HG03469 (cell line): ENCODE measurements around the gene PSMC4.
A peak's percentile ranks its signal among the peaks of the same experiment; 100 is the strongest.

Source experiments
- ATAC-seq: cut with Tn5 transposase; IDR thresholded peaks from one replicate; pipeline ENCODE4 v1.9.1; 2021; ENCODE audit warnings: mild to moderate bottlenecking, moderate library complexity, moderate number of reproducible peaks; ENCODE audit not compliant: unreplicated experiment

PSMC4 gene

GRCh38 chr19:39987167-39987566 is 16.2 kb downstream of the PSMC4 start:
- no peak for ATAC-seq

GRCh38 chr19:39987596-39987995 is 16.6 kb downstream of the PSMC4 start:
- ATAC-seq: no peak

DNA sequence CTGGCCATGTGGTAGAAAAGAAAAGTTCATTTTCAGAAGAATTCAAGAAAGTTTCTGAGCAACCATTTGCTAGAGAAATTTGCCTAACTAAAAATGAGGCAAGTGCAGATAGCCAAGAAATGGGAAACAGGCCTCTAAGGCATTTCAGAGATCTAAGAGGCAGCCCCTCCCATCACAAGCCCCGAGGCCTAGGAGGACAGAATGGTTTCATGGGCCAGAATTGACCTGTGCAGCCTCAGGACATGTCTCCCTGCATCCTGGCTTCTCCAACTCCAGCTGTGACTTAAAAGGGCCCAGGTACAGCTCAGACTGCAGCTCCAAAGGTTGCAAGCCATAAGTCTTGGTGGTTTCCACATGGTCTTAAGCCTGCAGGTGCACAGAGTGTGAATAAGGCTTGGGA is 22.6 kb downstream of the PSMC4 start:
- no peak for ATAC-seq

DNA sequence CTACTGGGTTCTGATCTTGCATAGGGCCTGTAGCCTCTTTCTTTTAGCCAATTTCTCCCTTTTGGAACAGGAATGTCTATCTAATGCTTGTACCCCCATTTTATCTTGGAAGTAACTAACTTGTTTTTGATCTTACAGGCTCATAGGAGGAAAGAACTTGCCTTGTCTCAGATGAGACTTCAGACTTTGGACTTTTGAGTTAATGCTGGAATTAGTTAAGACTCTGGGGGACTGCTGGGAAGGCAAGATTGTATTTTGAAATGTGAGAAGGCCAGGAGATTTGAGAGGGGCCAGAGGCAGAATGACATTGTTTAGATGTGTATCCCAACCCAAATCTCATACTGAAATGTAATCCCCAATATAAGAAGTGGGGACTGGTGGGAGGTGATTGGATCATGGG is 23.4 kb downstream of the PSMC4 start:
- ATAC-seq: no peak

DNA sequence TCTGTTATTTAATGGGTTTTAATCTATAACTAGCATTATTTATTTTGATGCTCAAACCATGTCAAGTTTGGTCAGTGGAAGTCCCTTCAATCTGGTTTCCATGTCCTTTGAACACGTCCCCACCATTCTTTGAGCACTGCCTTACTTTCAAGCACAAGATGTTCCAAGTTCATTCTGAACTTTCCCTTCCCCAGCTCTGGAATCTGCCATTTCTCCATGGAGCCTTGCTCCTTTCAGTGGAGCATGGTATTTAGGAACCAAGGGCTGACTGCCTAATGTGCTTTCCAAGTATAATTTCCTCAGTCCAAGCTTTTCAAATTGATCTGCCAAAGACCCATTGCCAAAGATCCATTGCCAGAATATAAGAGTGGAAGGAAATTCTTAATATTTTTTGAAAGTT is 24.8 kb downstream of the PSMC4 start:
- ATAC-seq: no peak

DNA sequence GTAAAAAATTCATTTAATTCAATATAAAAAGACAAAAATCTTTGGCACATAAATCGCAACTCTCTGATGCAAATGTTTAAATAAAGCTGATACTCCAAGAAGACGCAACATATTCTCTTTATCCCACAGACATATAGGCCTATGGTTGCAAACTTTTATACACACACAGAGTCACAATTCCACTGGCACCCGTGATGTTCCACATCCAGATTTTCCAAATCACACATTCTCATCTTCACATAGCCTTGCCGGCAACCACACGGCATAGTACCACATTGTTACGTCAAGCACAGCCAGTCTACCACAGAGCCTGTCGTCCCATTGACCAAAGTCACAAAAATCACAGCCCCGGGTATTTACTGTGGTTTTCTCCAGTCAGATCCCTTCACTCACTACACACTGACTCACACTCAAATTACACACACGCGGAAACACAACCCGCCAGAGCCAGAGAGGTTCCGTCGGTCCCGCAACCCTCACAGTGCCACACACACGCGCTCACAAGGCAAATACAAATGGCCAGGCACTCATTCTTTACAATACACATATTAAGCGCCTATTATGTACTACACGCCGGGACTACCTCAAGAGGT is 25.3 kb downstream of the PSMC4 start:
- no peak for ATAC-seq

- ATAC-seq: peak; percentile 39
These were observed 26.1 kb downstream of the PSMC4 start, which contains the start of gene ZNF546 for GRCh38 chr19:39996811-39997637. Gene ZNF546, plus strand, starts transcription at chr19:39997060. Its CDS starts 1,267 bp downstream, at chr19:39998327.

DNA sequence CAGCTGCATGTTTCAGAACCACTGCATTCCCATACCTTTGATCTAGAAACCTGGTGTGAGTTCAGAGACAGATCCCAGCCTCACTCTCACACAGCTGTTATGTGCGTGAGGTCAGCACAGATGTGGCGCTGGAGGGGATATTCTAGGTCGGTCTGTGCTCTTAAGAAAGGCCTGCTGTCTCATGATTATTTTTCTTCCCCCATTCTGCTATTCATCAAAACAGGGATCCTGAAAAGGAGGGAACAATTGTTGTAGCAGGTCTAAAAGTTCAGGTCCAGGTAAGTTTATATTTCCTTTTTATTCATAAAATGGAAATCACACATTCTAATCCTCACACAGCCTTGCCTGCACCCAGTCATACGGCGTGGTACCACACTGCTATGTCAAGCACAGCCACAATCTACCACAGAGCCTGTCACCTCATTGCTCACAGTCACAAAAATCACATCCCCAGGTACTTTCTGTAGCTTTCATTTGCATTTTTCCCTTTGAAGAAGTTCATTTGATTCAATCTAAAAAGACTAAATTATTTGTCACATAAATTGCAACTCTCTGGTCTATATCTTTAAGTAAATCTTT is 26.8 kb downstream of the PSMC4 start:
- peak; percentile 6 for ATAC-seq

DNA sequence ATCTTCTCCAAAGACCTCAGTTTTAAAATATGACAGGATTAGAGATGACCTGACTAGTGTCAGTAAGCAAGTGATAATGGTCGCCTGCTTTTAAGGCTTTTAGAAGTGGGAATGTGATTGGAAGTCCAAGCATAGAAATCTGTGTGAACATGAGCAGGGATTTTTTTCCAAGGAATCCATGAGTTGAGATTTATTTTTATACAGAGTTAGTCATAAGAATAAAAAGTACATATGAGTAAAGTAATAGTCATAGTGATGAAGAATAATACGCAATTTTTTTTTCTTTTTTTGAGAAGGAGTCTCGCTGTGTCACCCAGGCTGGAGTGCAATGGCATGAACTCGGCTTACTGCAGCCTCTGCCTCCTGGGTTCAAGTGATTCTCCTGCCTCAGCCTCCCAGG is 27.5 kb downstream of the PSMC4 start:
- no peak for ATAC-seq

GRCh38 chr19:40005691-40006272 is 34.8 kb downstream of the PSMC4 start:
- ATAC-seq: no peak

- no peak for ATAC-seq
These were observed 35.3 kb downstream of the PSMC4 start for GRCh38 chr19:40006273-40006691.

GRCh38 chr19:40009674-40010073 is 38.7 kb downstream of the PSMC4 start:
- ATAC-seq: no peak

DNA sequence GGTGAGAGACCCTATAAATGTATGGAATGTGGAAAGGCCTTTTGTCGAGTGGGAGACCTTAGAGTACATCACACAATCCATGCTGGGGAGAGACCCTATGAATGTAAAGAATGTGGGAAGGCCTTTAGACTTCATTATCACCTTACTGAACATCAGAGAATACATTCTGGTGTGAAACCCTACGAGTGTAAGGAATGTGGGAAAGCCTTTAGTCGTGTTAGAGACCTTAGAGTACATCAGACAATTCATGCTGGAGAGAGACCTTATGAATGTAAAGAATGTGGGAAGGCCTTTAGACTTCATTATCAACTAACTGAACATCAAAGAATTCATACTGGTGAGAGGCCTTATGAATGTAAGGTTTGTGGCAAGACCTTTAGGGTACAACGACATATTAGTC is 43.0 kb downstream of the PSMC4 start:
- no peak for ATAC-seq

DNA sequence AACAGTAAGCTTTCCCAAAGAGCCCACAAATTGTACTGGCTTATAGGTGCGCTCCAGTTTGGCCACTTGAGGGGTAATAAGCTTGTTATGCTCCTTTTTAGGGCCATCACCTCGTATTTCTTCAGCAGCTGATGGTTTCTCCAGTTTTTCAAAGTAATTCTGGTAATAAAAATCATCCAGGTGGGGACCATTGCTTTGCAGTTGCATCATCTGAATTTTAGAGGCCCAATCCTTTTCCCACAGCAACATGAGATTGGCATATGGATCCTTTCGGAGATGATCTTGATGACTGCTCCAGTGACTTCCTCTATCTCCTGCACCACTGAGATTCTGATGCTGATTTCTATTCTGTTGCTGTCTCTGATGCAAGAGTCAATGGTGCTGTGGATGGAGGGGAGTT is 53.0 kb downstream of the PSMC4 start:
- ATAC-seq: no peak

DNA sequence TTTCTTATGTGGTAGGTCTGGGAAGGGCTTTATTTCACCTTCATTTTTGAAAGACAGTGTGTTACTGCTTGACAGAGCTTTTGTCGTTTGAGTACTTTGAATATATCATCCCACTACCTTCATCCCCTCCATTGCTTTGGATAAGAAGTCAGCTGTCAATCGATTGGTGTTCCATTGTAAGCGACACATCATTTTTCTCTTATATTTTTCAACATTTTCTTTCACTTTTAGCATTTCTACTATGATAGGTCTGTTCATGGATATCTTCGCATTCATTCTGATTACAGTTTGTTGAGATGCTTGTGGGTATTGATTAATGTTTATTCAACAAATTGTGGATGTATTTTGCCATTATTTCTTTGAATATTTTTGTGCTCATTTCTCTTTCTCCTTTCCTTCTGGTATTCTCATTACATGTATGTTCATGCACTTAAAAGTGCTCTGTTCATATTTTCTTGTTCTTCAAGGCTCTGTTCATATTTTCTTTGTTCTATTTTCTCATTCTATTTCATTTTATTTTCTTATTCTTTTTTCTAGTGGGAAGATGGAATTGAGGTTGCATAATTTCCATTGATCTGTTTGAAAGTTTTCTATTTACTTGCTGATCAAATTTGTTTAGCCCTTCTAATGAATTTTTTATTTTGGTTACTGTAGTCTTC is 55.1 kb downstream of the PSMC4 start:
- no peak for ATAC-seq

DNA sequence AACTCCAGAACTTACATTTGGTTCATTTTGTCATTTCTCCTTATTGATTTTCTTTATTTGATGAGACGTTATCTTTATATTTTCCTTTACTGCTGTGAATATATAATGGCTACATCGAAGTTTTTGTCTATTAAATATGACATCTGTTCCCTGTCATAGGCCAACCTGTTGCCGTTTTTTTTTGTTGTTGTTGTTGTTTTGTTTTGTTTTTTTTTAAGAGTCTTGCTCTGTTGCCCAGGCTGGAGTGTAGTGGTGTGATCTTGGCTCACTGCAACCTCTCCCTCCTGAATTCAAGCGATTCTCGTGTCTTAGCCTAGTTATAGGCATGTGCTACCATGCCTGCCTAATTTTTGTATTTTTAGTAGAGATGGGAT is 55.6 kb downstream of the PSMC4 start:
- no peak for ATAC-seq
